ENCODE measurements around the gene SPOCK1. TPM values are rescaled to one million over a fixed set of nuclear protein-coding genes. Genes with fewer than 3 reads are reported as not detected.

SPOCK1 gene
- total and polyA plus RNA-seq, 8 donors: 0.46 to 15.6 (median 9.2) TPM

DNA sequence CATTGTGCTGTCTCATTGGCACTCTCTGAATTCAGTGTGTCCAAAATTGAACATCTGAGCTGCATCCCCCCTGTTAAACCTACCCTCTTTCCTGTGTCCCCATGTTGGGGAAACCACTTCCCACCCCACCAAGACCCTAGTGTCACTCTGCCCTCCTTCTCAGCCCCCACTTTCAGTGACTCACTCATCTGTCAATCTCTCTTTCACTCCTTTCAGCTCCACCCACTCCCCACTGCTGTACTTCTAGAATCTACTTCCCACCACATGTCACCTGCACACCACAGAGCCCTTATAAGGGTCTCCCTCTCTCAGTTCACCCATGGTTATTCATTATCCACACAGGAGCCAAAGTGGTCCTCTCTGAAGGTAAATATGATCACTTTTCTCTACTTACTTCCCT, 5.8 kb upstream of the SPOCK1 start:
- TF ChIP-seq EP300 (IDR thresholded peaks at IDR 0.05) (no peak), POLR2AphosphoS5 (IDR thresholded peaks at IDR 0.05) (no peak), CTCF (IDR thresholded peaks at IDR 0.05) (no peak), POLR2A (IDR thresholded peaks at IDR 0.05) (no peak)
- intact Hi-C loops (cut with DNase I; ENCODE audit: low total_unique reads): no loop called here
- no peak overlapping the region for H3K27ac ChIP-seq
- H3K9me3 ChIP-seq: no peaks in the 10 kb centered on the region
- no peaks in the 10 kb centered on the region for H3K4me1 ChIP-seq
- no peak for DNase-seq
- no peak overlapping the region for H3K4me3 ChIP-seq
- H3K27me3 ChIP-seq: peaks cover 0 to 34% (median 0%) of the 10 kb centered on the region in 3 donors
- no peaks in the 10 kb centered on the region for H3K36me3 ChIP-seq

GRCh38 chr5:137503456-137503855, 4.3 kb upstream of the SPOCK1 start:
- peaks cover 7 to 8% (median 7%) of the 10 kb centered on the region in 4 donors for H3K4me1 ChIP-seq
- intact Hi-C loops (cut with DNase I; ENCODE audit: low total_unique reads): no loop called here
- H3K36me3 ChIP-seq: no peaks in the 10 kb centered on the region
- TF ChIP-seq POLR2AphosphoS5 (IDR thresholded peaks at IDR 0.05) (no peak), CTCF (IDR thresholded peaks at IDR 0.05) (no peak), POLR2A (IDR thresholded peaks at IDR 0.05) (no peak), EP300 (IDR thresholded peaks at IDR 0.05) (no peak)
- H3K27me3 ChIP-seq: peaks cover 5 to 42% (median 7%) of the 10 kb centered on the region in 3 donors
- no peak for DNase-seq
- no peak overlapping the region for H3K4me3 ChIP-seq
- no peaks in the 10 kb centered on the region for H3K9me3 ChIP-seq
- H3K27ac ChIP-seq: no peak overlapping the region

DNA sequence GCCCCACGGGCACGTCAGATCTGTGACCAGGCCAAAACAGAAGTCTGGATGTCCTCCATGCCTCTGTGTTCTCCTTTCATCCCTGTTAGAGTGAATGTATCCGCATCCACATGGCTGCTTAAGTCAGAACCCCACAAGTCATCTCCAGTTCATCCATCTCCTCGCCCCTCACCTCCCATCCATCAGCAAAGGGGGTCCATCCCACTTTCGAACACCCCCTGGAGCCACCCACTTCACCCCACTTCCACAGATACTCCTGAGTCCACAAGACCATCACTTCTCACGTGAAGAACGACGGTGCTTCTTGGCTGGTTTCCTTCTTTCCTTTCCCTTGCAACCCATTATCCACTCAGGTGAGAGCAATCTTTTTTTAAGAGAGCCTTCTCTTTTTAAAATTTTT, 3.5 kb upstream of the SPOCK1 start:
- Histone ChIP-seq H3K4me3 (no peak overlapping the region), H3K9me3 (no peaks in the 10 kb centered on the region), H3K27ac (no peak overlapping the region), H3K27me3 (peaks cover 8 to 50% (median 15%) of the 10 kb centered on the region in 3 donors), H3K36me3 (no peaks in the 10 kb centered on the region), H3K4me1 (peaks cover 11 to 14% (median 12%) of the 10 kb centered on the region in 4 donors)
- intact Hi-C loops (cut with DNase I; ENCODE audit: low total_unique reads): no loop called here
- 73 to 83% (median 78%) methylated on average over 8 of the region's 8 CpGs for WGBS, 5 donors
- DNase-seq: no peak
- TF ChIP-seq CTCF (IDR thresholded peaks at IDR 0.05) (no peak), POLR2A (IDR thresholded peaks at IDR 0.05) (no peak), POLR2AphosphoS5 (IDR thresholded peaks at IDR 0.05) (no peak), EP300 (IDR thresholded peaks at IDR 0.05) (no peak)

- WGBS, 5 donors: 71 to 76% (median 73%) methylated on average over 3 of the region's 3 CpGs
Measured at GRCh38 chr5:137501846-137502406, 2.8 kb upstream of the SPOCK1 start.

More at GRCh38 chr5:137501846-137502406, 2.8 kb upstream of the SPOCK1 start:
- Histone ChIP-seq H3K36me3 (no peaks in the 10 kb centered on the region), H3K4me1 (peaks cover 11 to 14% (median 12%) of the 10 kb centered on the region in 4 donors), H3K9me3 (no peaks in the 10 kb centered on the region), H3K4me3 (no peak overlapping the region), H3K27ac (no peak overlapping the region), H3K27me3 (peaks cover 8 to 57% (median 18%) of the 10 kb centered on the region in 3 donors)
- TF ChIP-seq POLR2AphosphoS5 (IDR thresholded peaks at IDR 0.05) (no peak), CTCF (IDR thresholded peaks at IDR 0.05) (no peak), POLR2A (IDR thresholded peaks at IDR 0.05) (no peak), EP300 (IDR thresholded peaks at IDR 0.05) (no peak)
- no peak for DNase-seq
- intact Hi-C loops (cut with DNase I; ENCODE audit: low total_unique reads): no loop called here

All from stomach (tissue), 9 donors.